ENCODE data around the gene MOB3C. TPM values are rescaled to one million over a fixed set of nuclear protein-coding genes. Genes with fewer than 3 reads are reported as not detected.

The MOB3C gene
- total and polyA plus RNA-seq, 10 of the 15 experiments (the other 5 are each of a cell fraction or from before 2014, with no cell fraction given): 1.0 to 16.0 (median 9.4) TPM

DNA sequence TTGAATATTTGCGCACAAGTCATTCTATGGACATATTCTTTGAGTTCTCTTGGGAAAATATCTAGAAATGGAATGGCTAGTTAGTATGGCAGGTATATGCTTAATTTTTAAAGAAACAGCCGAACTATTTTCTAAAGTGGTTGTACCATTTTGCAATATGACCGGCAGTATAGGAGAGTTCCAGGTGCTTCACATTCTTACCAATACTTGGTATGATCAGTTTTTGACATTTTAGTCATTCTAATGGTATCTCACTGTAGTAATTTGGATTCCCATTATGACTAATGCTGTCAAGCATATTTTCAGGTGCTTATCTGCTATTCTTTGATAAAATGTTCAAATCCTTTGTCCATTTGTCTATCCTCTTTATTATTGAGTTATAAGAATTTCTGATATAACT is 31.0 kb upstream of the MOB3C start:
- Histone ChIP-seq H3K36me3 (ENCODE audit: control insufficient read depth in 2 of 2, insufficient read depth in 2 of 2, low read length in 1 of 2) (peaks cover 0 to 14% of the 10 kb centered on the region in 2 experiments), H3K4me3 (no peak overlapping the region), H3K9ac (ENCODE audit: control insufficient read depth, insufficient read depth, low read length) (no peak overlapping the region), H2AFZ (ENCODE audit: control insufficient read depth, low read depth, low read length) (no peak overlapping the region), H3K27me3 (replicated peaks in 1 of 2; ENCODE audit: control insufficient read depth in 2 of 2, insufficient read depth in 2 of 2, low read length in 1 of 2) (no peaks in the 10 kb centered on the region), H3K27ac (ENCODE audit: control insufficient read depth, insufficient read depth) (no peak overlapping the region), H3K4me2 (ENCODE audit: control insufficient read depth, insufficient read depth) (no peak overlapping the region), H3K79me2 (ENCODE audit: control insufficient read depth, insufficient read depth, low read length) (no peaks in the 10 kb centered on the region), H3K4me1 (ENCODE audit: control insufficient read depth, insufficient read depth, low read length) (no peaks in the 10 kb centered on the region), H3K9me3 (replicated peaks; ENCODE audit: control insufficient read depth, insufficient read depth, low read length) (peaks cover 2% of the 10 kb centered on the region; the same call in 2 of the 3 replicates), H4K20me1 (ENCODE audit: control insufficient read depth, insufficient read depth) (no peaks in the 10 kb centered on the region)
- RAD21 ChIA-PET (ENCODE audit: unreplicated experiment): no interaction called here
- DNase-seq (ENCODE audit: low read depth, low spot score) (no peak), FAIRE-seq (peak; percentile 13), ATAC-seq (no peak)
- no peak for TF ChIP-seq YBX1 (IDR thresholded peaks at IDR 0.05)
- TF ChIP-seq SIX5 (IDR thresholded peaks at IDR 0.05; ENCODE audit: low read depth, low read length, severe bottlenecking): no peak
- TF ChIP-seq MTA3 (IDR thresholded peaks at IDR 0.05; ENCODE audit: borderline replicate concordance, low read length): no peak
- TF ChIP-seq, protein P1, sequence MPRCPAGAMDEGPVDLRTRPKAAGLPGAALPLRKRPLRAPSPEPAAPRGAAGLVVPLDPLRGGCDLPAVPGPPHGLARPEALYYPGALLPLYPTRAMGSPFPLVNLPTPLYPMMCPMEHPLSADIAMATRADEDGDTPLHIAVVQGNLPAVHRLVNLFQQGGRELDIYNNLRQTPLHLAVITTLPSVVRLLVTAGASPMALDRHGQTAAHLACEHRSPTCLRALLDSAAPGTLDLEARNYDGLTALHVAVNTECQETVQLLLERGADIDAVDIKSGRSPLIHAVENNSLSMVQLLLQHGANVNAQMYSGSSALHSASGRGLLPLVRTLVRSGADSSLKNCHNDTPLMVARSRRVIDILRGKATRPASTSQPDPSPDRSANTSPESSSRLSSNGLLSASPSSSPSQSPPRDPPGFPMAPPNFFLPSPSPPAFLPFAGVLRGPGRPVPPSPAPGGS (IDR thresholded peaks at IDR 0.05; ENCODE audit: borderline replicate concordance, insufficient read depth, low read depth, low read length, poor library complexity, severe bottlenecking): no peak
- CTCF ChIA-PET: interaction anchor here (1.6 kb wide), 1 partner anchor 24 kb away, joined by 3 read pairs; no protein-coding TSS in a partner anchor
- no TSS peak for BruUV-seq (replicated peaks)
- in situ Hi-C loops (cut with MboI) (no loop called here), intact Hi-C loops (cut with micrococcal nuclease; ENCODE audit: unreplicated experiment) (no loop called here)
- 77% methylated on average over 3 of the region's 3 CpGs for WGBS (ENCODE audit: insufficient coverage, insufficient replicate concordance, low lambda C conversion rate, missing lambda C conversion rate)
- SMC1A ChIA-PET (ENCODE audit: uncharacterized antibody, unreplicated experiment): interaction anchor here (1.2 kb wide), 1 partner anchor 9 kb away, joined by 4 read pairs; no protein-coding TSS in a partner anchor
- POLR2A ChIA-PET: interaction anchor here (1.1 kb wide), 1 partner anchor 19 kb away, joined by 3 read pairs; no protein-coding TSS in a partner anchor

DNA sequence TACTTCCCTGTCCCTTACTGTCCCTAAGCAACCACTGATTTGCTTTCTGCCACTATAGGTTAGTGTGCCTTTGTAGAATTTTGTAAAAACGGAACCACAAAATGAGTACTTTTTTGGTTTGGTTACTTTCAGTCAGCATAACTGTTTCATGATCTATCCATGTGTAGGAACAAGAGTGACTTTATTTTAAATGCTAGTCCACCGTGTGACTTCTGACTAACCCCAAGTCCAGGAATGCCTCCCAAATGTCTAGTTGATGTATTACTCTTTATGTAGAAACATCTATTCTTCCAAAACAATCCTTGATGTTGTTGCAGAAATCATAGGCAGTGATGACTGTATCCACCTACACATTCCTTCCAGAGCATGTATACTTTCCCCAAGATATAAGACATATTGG is 30.2 kb upstream of the MOB3C start:
- Histone ChIP-seq H2AFZ (ENCODE audit: control insufficient read depth, low read depth, low read length) (no peak overlapping the region), H4K20me1 (ENCODE audit: control insufficient read depth, insufficient read depth) (no peaks in the 10 kb centered on the region), H3K9ac (ENCODE audit: control insufficient read depth, insufficient read depth, low read length) (no peak overlapping the region), H3K36me3 (ENCODE audit: control insufficient read depth in 2 of 2, insufficient read depth in 2 of 2, low read length in 1 of 2) (peaks cover 0 to 11% of the 10 kb centered on the region in 2 experiments; a peak in 3 of 4 replicates), H3K27me3 (replicated peaks in 1 of 2; ENCODE audit: control insufficient read depth in 2 of 2, insufficient read depth in 2 of 2, low read length in 1 of 2) (no peaks in the 10 kb centered on the region), H3K4me2 (ENCODE audit: control insufficient read depth, insufficient read depth) (no peak overlapping the region), H3K9me3 (replicated peaks; ENCODE audit: control insufficient read depth, insufficient read depth, low read length) (peaks cover 2% of the 10 kb centered on the region; the same call in 2 of the 3 replicates), H3K79me2 (ENCODE audit: control insufficient read depth, insufficient read depth, low read length) (no peaks in the 10 kb centered on the region), H3K4me3 (no peak overlapping the region), H3K4me1 (ENCODE audit: control insufficient read depth, insufficient read depth, low read length) (no peaks in the 10 kb centered on the region), H3K27ac (ENCODE audit: control insufficient read depth, insufficient read depth) (no peak overlapping the region)
- POLR2A ChIA-PET: no interaction called here
- CTCF ChIA-PET: interaction anchor here (1.6 kb wide), 1 partner anchor 23 kb away, joined by 3 read pairs; no protein-coding TSS in a partner anchor
- TF ChIP-seq SREBF2 (IDR thresholded peaks at IDR 0.05; ENCODE audit: low read length) (no peak), BMI1 (IDR thresholded peaks at IDR 0.05; ENCODE audit: borderline replicate concordance) (no peak), EED (IDR thresholded peaks at IDR 0.05; ENCODE audit: low read depth) (no peak), ATF7 (IDR thresholded peaks at IDR 0.05; ENCODE audit: low read depth) (no peak), PAX8 (IDR thresholded peaks at IDR 0.05) (no peak), KDM1A (IDR thresholded peaks at IDR 0.05; ENCODE audit: borderline replicate concordance) (no peak), KLF5 (IDR thresholded peaks at IDR 0.05; ENCODE audit: partially characterized antibody) (no peak)
- SMC1A ChIA-PET (ENCODE audit: uncharacterized antibody, unreplicated experiment): no interaction called here
- no peak for FAIRE-seq
- BruUV-seq (replicated peaks): no TSS peak
- ATAC-seq: no peak
- 96% methylated on average over 2 of the region's 2 CpGs for WGBS (ENCODE audit: insufficient coverage, insufficient replicate concordance, low lambda C conversion rate, missing lambda C conversion rate)
- in situ Hi-C loops (cut with MboI) (no loop called here), intact Hi-C loops (cut with micrococcal nuclease; ENCODE audit: unreplicated experiment) (no loop called here)
- RAD21 ChIA-PET (ENCODE audit: unreplicated experiment): no interaction called here
- no peak for DNase-seq (ENCODE audit: low read depth, low spot score)
